Activated CD4-positive, CD25-positive, alpha-beta regulatory T cell treated with anti-CD3 and anti-CD28 coated beads, Interleukin-2, amount 50 U/mL, for 72 hours (primary cell): ENCODE measurements around the gene DUSP22.
A peak's percentile ranks its signal among the peaks of the same experiment; 100 is the strongest.

ENCODE experiments used
- DNase-seq: peaks from one replicate; pipeline ENCODE4 v3.0.0; 2021

The DUSP22 gene

GRCh38 chr6:311679-312220 is 19.5 kb downstream of the DUSP22 start:
- DNase-seq = peak; percentile 21

GRCh38 chr6:313087-313486 is 20.8 kb downstream of the DUSP22 start:
- peak; percentile 11 for DNase-seq

GRCh38 chr6:313917-314316 is 21.6 kb downstream of the DUSP22 start:
- DNase-seq = peak; percentile 20

- no peak for DNase-seq
Measured at GRCh38 chr6:314377-314776, 22.1 kb downstream of the DUSP22 start.

- no peak for DNase-seq
Measured at GRCh38 chr6:315226-315625, 22.9 kb downstream of the DUSP22 start.

- no peak for DNase-seq
Measured at GRCh38 chr6:315921-316752, 23.9 kb downstream of the DUSP22 start.

GRCh38 chr6:316753-317038 is 24.4 kb downstream of the DUSP22 start:
- DNase-seq = no peak

- DNase-seq = no peak
Measured at GRCh38 chr6:317060-317447, 24.8 kb downstream of the DUSP22 start.

GRCh38 chr6:317448-318144 is 25.3 kb downstream of the DUSP22 start:
- no peak for DNase-seq

GRCh38 chr6:318243-318890 is 26.1 kb downstream of the DUSP22 start:
- no peak for DNase-seq

GRCh38 chr6:319177-320131 is 27.2 kb downstream of the DUSP22 start:
- no peak for DNase-seq

GRCh38 chr6:320351-321157 is 28.3 kb downstream of the DUSP22 start:
- DNase-seq = peak; percentile 25

- DNase-seq = no peak
Measured at GRCh38 chr6:321158-321438, 28.8 kb downstream of the DUSP22 start.

GRCh38 chr6:321536-322258 is 29.4 kb downstream of the DUSP22 start:
- no peak for DNase-seq

- peak; percentile 25 for DNase-seq
Measured at GRCh38 chr6:322259-322930, 30.1 kb downstream of the DUSP22 start.

- DNase-seq = peak; percentile 9
Measured at GRCh38 chr6:322940-323729, 30.8 kb downstream of the DUSP22 start.

- DNase-seq = peak; percentile 6
Measured at GRCh38 chr6:323730-324088, 31.4 kb downstream of the DUSP22 start.

GRCh38 chr6:324116-324728 is 31.9 kb downstream of the DUSP22 start:
- DNase-seq = peak; percentile 28

- DNase-seq = peak; percentile 25
Measured at GRCh38 chr6:324729-325125, 32.4 kb downstream of the DUSP22 start.
